Ramos (cell line): ENCODE measurements around the gene ADGRL3.
"Not testable (repeated sequence)": the region's sequence is repeated elsewhere in the genome, so short reads cannot be mapped to it uniquely, and the experiment has no call there.

ENCODE experiments used
- in situ Hi-C: fragments of 300-500 bp; cut with MboI; formaldehyde crosslinking; loops from one replicate; pipeline ENCODE4 v1.14.3; 2022; ENCODE audit warnings: low sequenced_read_pairs; ENCODE audit not compliant: unreplicated experiment

ADGRL3 gene

GRCh38 chr4:61204353-61205060, 4.4 kb downstream of the ADGRL3 start:
- in situ Hi-C loops: no loop called here

DNA sequence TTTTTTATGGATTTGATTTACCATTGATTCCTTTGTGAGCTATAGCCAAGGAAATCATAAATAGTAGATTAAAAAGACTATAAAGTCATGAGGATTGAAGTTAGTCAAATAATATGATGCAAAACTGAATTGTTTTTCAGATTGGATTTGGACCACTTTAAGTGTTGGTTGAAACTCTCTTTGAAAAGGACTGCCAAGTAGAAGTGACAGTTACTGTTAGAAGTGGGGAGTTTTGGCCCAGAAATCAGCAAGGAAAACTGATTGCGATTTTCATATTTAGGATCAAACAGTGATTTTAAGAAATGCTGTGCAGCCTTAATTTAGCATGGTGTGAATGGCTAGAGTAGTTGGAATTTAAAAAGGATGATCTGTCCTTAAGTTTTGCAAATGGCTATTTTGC, 4.9 kb downstream of the ADGRL3 start:
- in situ Hi-C loops: no loop called here

DNA sequence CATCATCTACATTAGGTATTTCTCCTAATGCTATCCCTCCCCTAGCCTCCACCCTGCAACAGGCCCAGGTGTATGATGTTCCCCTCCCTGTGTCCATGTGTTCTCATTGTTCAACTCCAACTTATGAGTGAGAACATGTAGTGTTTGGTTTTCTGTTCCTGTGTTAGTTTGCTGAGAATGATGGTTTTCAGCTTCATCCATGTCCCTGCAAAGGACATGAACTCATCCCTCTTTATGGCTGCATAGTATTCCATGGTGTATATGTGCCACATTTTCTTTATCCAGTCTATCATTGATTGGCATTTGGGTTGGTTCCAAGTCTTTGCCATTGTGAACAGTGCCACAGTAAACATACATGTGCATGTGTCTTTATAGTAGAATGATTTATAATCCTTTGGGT, 7.0 kb downstream of the ADGRL3 start:
- in situ Hi-C loops: not testable (repeated sequence)

- in situ Hi-C loops: no loop called here
Measured at GRCh38 chr4:61210186-61210939, 10.2 kb downstream of the ADGRL3 start.

DNA sequence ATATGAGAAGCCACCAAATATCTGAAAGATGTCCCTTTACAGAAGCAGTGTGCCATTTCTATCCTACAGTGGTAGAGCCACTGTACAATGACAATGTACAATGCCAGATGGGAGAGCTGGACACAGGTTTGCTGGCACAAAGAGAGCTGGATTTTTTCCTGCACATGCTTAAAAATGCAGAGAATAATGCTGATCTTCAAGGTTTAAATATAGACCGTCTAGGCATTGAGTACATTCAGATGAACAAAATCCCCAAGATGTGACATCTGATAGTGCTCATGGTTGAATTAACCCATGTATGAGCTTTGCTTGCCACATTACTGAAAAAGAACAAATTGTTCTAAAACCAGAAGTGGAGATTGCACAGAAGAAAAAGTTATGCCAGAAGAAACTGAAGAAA, 11.7 kb downstream of the ADGRL3 start:
- in situ Hi-C loops: no loop called here

- in situ Hi-C loops: no loop called here
Measured at GRCh38 chr4:61212788-61213187, 12.7 kb downstream of the ADGRL3 start.

GRCh38 chr4:61214680-61215079, 14.6 kb downstream of the ADGRL3 start:
- in situ Hi-C loops: no loop called here

DNA sequence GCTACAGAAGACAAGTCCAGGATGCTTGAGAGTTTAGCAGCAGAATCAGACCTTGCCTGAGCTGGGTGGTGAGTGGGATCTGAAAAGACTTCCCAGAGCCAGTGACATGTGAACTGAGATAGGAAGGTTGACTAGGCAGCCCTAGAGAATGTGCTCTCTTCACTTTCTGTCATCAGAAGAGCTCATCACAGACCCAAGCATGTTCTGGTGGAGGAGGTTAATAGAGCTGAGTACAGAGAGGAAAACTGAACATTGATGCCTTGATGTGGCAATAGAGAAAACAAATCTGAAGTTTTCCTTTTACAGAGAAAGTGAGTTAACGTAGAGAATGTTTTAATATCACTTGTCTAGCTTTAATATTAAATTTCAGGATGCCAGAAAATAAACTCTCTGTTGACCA, 17.1 kb downstream of the ADGRL3 start:
- in situ Hi-C loops: no loop called here

GRCh38 chr4:61220556-61220955, 20.4 kb downstream of the ADGRL3 start:
- in situ Hi-C loops: no loop called here

DNA sequence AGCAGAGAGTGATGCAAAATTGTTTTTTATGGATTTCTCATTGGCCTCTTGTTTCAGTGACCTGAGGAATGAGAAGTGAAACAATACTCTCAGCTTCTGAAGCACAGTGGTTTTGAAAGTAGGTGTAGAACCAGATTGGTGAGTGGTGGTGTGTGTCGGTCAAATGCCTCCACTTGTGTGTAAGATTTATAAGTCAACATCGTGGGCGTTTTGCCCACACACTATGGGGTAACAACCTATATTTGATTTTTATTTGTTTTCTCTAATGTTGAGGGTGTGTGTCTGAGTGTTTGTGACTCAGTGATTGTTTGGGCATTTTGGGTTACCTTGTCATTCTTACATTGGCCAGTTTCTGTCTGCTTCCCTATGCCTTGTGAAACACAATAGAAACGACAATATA, 23.3 kb downstream of the ADGRL3 start:
- in situ Hi-C loops: no loop called here

DNA sequence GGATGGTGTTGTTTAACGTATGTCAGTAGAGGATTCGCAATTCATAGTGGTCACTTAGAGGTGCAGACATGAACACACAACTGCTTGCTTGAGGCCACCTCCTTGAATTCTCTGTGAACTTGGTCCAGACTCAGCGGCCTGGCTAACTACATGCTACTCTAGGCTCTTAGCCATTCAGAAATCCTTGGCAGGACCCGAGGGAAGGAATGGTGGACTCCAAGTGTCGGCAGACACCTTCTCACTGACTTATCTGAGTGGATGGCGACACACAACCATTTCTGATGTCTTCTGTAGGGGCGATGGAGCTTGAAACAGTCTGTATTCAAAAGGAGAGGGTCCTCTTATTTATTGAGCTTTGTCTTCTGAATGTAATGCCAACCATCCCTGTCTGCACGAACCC, 24.4 kb downstream of the ADGRL3 start:
- in situ Hi-C loops: no loop called here

DNA sequence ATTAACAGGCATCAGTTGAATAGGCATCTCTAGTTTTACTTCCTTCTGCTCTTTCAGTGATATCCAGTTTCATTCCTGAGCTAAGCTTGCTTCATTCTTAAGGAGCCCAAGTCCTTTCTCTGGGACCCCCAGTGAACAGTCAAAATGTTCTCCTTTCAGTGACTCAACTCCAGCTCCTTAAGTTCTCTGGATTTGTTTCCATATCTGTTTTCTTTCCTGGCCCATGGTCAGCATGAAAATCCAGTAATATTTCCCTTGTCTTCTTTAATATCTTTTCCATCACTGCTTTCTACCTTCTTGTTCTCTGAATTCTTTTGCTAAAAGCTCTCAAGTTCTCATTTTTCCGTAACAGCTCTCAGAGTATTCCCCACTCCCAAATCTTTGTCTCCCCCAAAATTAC, 25.5 kb downstream of the ADGRL3 start:
- in situ Hi-C loops: no loop called here

DNA sequence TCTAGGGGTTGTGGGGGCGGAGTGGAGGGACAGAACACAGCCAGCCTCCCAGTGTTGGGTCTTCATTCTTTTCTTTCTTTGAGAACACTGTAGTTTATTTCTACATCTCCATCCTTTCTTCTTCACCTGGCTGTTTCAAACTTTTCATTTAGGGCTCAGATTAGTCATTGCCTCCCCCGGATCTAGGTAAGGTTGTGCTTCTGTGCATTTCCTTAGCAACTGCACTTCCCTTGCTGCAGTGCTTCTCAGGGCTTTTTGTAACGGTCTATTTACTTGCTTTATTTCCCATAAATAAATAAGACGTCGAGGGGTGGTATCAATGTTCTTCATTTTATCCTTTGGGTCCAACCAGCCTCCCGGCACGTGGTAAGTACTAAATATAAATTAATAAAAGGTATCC, 31.3 kb downstream of the ADGRL3 start:
- in situ Hi-C loops: no loop called here

DNA sequence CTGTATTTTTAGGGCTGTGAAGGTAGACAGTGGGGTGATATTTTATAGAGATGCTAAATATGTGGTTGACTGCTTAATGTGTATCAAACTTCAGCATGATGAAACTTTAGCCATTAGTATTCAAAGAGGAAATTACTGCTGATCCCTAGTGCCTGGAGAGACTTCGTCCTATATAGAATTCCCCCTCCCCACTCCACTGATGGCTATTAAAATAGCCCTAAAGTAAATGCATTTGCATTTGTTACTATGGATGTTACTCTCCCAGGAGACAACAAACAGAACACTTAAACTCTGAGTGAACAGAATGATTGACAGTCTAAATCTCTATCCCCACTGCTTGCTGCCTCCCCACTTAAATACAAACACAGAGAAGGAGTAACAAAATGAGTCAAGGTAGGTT, 39.1 kb downstream of the ADGRL3 start:
- in situ Hi-C loops: no loop called here

DNA sequence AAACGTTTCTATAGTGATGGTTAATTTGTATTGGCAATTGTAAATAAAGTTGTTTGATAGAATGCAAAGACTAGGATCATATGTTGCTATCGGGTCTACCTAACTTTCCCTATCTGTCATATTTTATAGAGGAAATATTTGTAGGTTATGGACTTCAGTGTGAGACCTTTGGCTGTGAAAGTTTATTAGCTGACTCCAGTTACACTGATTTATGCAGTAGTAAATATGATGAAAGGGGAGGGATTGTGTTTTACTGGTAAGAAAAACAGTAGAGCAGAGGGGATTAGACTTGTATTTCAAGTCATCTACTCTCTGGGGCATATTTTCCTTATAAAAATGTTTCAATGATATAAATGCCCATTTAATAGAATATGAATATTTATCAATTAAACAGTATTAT, 43.8 kb downstream of the ADGRL3 start:
- in situ Hi-C loops: no loop called here

- in situ Hi-C loops: no loop called here
Measured at GRCh38 chr4:61245069-61245714, 45.1 kb downstream of the ADGRL3 start.

- in situ Hi-C loops: no loop called here
Measured at GRCh38 chr4:61246034-61246433, 45.9 kb downstream of the ADGRL3 start.

DNA sequence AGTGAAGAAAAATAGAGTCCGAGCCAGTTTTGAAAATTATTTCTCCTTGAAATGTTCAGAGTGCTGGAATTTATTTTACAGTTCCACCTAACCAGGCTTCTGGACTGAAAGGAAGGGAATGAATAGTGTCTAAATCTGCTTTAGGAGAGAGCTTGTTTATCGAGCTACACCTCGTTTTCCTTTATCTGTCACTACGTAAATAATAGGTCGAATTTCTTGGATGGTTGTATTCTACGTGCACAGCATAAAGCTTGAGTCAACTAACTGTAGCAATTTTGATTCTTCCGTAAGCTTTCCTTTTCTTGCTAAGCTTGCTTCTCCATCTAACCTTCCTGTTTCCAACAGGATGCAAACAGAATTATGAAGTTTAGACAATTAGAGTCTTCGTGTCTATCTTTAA, 48.6 kb downstream of the ADGRL3 start:
- in situ Hi-C loops: no loop called here

- in situ Hi-C loops: no loop called here
Measured at GRCh38 chr4:61251129-61251528, 51.0 kb downstream of the ADGRL3 start.

DNA sequence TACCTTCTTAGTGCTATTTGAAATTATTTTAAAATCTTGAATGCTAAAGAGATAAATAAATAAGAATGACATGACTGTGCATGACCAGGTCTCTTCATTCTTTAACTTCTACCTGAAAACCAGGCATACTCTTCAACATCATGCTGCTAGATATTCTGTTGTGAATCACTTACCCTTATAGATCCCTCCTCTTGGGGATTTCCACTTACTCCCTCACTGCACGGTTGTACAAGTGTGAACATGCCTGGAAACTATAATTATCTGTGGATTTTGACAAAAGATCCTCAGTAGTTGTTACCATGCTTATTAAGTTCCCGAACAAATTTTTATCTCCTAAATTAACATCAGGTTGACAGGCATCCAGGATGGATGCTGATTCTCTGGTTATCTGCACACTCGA, 54.3 kb downstream of the ADGRL3 start:
- in situ Hi-C loops: no loop called here

GRCh38 chr4:61273233-61273632, 73.1 kb downstream of the ADGRL3 start:
- in situ Hi-C loops: no loop called here
